K562 (cell line): Measurements from ENCODE around the gene UBE2I. TPM values are rescaled to one million over a fixed set of nuclear protein-coding genes. Genes with fewer than 3 reads are reported as not detected.
A peak's percentile ranks its signal among the peaks of the same experiment; 100 is the strongest.

ENCODE experiments used
- ATAC-seq: fragments of 200-7000 bp; cut with Tn5 transposase; 3 replicates; pipeline ENCODE4 v1.9.1; 2020; ENCODE audit warnings: moderate library complexity
- BruUV-seq: library from RNA; stranded (reverse); fragments of 400-500 nt; replicated peaks from 2 replicates; lab custom pipeline; 2021; lab: Mats Ljungman, UMichigan
- CTCF ChIA-PET: fragments of 300-600 bp; formaldehyde crosslinking; extraction: SDS; loops from one replicate; lab custom pipeline; 2021; ENCODE audit warnings: low intra/inter-chr PET ratio; lab: Yijun Ruan, JAX
- POLR2A ChIA-PET: fragments of 300-600, 350-650 bp; sonication (Branson Sonifier 250); formaldehyde crosslinking; extraction: SDS; loops from one replicate; lab custom pipeline; 2021; ENCODE audit warnings: antibody characterized with exemption, inconsistent platforms; lab: Yijun Ruan, JAX
- DNase-seq, 4 experiments: peaks; one replicate each; pipeline versions ENCODE4 v3.0.0 to v3.0.0-alpha.2; 2011 to 2018; ENCODE audit warnings: low spot score in 3 of 4, mixed read lengths in 3 of 4; ENCODE audit errors: extremely low read depth in 1 of 4
- FAIRE-seq: peaks from 2 replicates; lab custom pipeline; 2011; peaks lifted over from hg19 to GRCh38; lab: Jason Lieb, UNC
- H2AFZ ChIP-seq: 2 replicates; pipeline ENCODE4 v1.6.0; 2011; ENCODE audit warnings: low read depth, low read length, control low read depth, inconsistent platforms
- H3K27ac ChIP-seq: fragments of 200-600 bp; 3 replicates; pipeline ENCODE4 v1.8.0; 2011; ENCODE audit warnings: low read depth, mild to moderate bottlenecking, control low read depth, inconsistent platforms, low read length, moderate library complexity, mixed read lengths; ENCODE audit errors: extremely low read depth
- H3K27me3 ChIP-seq, 2 experiments: fragments of 300-600 bp in 1 of 2; 2 replicates in 1 of 2; 3 replicates in 1 of 2; pipeline versions ENCODE4 v1.6.0 to v1.8.0; 2011; ENCODE audit warnings: inconsistent platforms in 2 of 2, low read length in 2 of 2, mild to moderate bottlenecking in 1 of 2, mixed read lengths in 1 of 2, moderate library complexity in 1 of 2; ENCODE audit not compliant: control insufficient read depth in 2 of 2, insufficient read depth in 2 of 2
- H3K36me3 ChIP-seq: fragments of 300-600 bp; 3 replicates; pipeline ENCODE4 v1.8.0; 2011; ENCODE audit warnings: mild to moderate bottlenecking, low read length, inconsistent platforms; ENCODE audit not compliant: control insufficient read depth, insufficient read depth
- H3K4me1 ChIP-seq, 2 experiments: fragments of 200-600 bp in 1 of 2; replicated peaks in 1 of 2; 2 replicates in 1 of 2; 3 replicates in 1 of 2; pipeline versions ENCODE4 v1.5.1 to v1.8.0; 2011; ENCODE audit warnings: inconsistent platforms in 2 of 2, low read length in 2 of 2, mild to moderate bottlenecking in 1 of 2, mixed read lengths in 1 of 2, moderate library complexity in 1 of 2; ENCODE audit not compliant: control insufficient read depth in 2 of 2, insufficient read depth in 2 of 2
- H3K4me2 ChIP-seq: 2 replicates; pipeline ENCODE4 v1.6.1; 2011; ENCODE audit warnings: low read length, control low read depth, inconsistent platforms, mixed read lengths; ENCODE audit not compliant: insufficient read depth
- H3K4me3 ChIP-seq: fragments of 200-600 bp; sonication (generic), shearing (Covaris generic); 2 replicates; pipeline ENCODE4 v1.5.1; 2016; ENCODE audit warnings: control low read depth, inconsistent platforms
- H3K79me2 ChIP-seq: fragments of 200-600 bp; 3 replicates; pipeline ENCODE4 v1.8.0; 2011; ENCODE audit warnings: low read length, inconsistent platforms; ENCODE audit not compliant: control insufficient read depth, insufficient read depth
- H3K9ac ChIP-seq, 2 experiments: 2 replicates each; pipeline versions ENCODE4 v1.6.0 to v1.6.1; 2011; ENCODE audit warnings: low read depth in 2 of 2, low read length in 2 of 2, control low read depth in 1 of 2, inconsistent platforms in 1 of 2, mild to moderate bottlenecking in 1 of 2, mixed read lengths in 1 of 2; ENCODE audit not compliant: insufficient read depth in 1 of 2
- H3K9me1 ChIP-seq: one replicate; pipeline ENCODE4 v1.6.0; 2011; ENCODE audit warnings: inconsistent platforms, mild to moderate bottlenecking, low read length, moderate library complexity; ENCODE audit not compliant: control insufficient read depth, insufficient read depth
- H3K9me3 ChIP-seq: replicated peaks from 2 replicates; pipeline ENCODE4 v1.5.1; 2011; ENCODE audit warnings: low read depth, low read length, inconsistent platforms; ENCODE audit not compliant: control insufficient read depth, insufficient read depth
- H4K20me1 ChIP-seq: replicated peaks from 2 replicates; pipeline ENCODE4 v1.6.1; 2011; ENCODE audit warnings: low read length, inconsistent platforms, mixed read lengths; ENCODE audit not compliant: control insufficient read depth, insufficient read depth
- BRF1 ChIP-seq: IDR thresholded peaks from 3 replicates; pipeline ENCODE4 v1.6.1; 2011; ENCODE audit warnings: borderline replicate concordance, mild to moderate bottlenecking; ENCODE audit not compliant: insufficient read length; ENCODE audit errors: extremely low read depth
- CBX3 ChIP-seq, 2 experiments: IDR thresholded peaks; 1 replicate in 1 of 2; 2 replicates in 1 of 2; pipeline ENCODE4 v1.6.1; 2012; ENCODE audit warnings: inconsistent platforms in 2 of 2, low read length in 2 of 2, borderline replicate concordance in 1 of 2, control low read depth in 1 of 2
- EGR1 ChIP-seq: fragments of 450-650 bp; conservative IDR thresholded peaks from 2 replicates; pipeline ENCODE4 v1.6.1; 2017; ENCODE audit warnings: mild to moderate bottlenecking
- KLF1 ChIP-seq: fragments of 450-650 bp; IDR thresholded peaks from 2 replicates; pipeline ENCODE4 v1.6.1; 2016; ENCODE audit warnings: missing genetic modification characterization, missing compliant biosample characterization
- RAD21 ChIP-seq, 2 experiments: fragments of 250-450 bp in 1 of 2; fragments of 450-650 bp in 1 of 2; sonication (Bioruptor Pico) in 1 of 2; formaldehyde crosslinking in 1 of 2; IDR thresholded peaks in 1 of 2; conservative IDR thresholded peaks in 1 of 2; 2 replicates each; pipeline versions ENCODE4 v1.4.0 to v1.8.0; 2020 to 2022; ENCODE audit warnings: mild to moderate bottlenecking in 2 of 2, moderate library complexity in 1 of 2
- REST ChIP-seq, 2 experiments: fragments of 450-650 bp; formaldehyde crosslinking in 1 of 2; IDR thresholded peaks; 2 replicates each; pipeline versions ENCODE4 v1.4.0 to v1.6.1; 2014 to 2020; ENCODE audit warnings: mild to moderate bottlenecking in 2 of 2, borderline replicate concordance in 1 of 2, low read depth in 1 of 2
- STAG1 ChIP-seq: sonication (generic); formaldehyde crosslinking; IDR thresholded peaks from 2 replicates; pipeline ENCODE4 v1.5.0; 2020; ENCODE audit warnings: missing genetic modification reagents, borderline replicate concordance
- TCF15 ChIP-seq: fragments of 250-450 bp; sonication (Bioruptor Pico); IDR thresholded peaks from 2 replicates; pipeline ENCODE4 v1.8.0; 2022; ENCODE audit warnings: moderate library complexity, mild to moderate bottlenecking, inconsistent platforms
- TCF7 ChIP-seq: sonication (generic); IDR thresholded peaks from 2 replicates; pipeline ENCODE4 v1.6.1; 2016; ENCODE audit warnings: antibody characterized with exemption, borderline replicate concordance
- ZNF830 ChIP-seq: fragments of 250-450 bp; sonication (Bioruptor Pico); IDR thresholded peaks from 2 replicates; pipeline ENCODE4 v1.5.0; 2021; ENCODE audit warnings: mild to moderate bottlenecking
- WGBS: fragments of 100-300 bp; shearing (Covaris generic); methylation state at CpG from one replicate; pipeline ENCODE4 v1.1.6; 2016; ENCODE audit warnings: low coverage, mixed read lengths; ENCODE audit not compliant: insufficient coverage; ENCODE audit errors: missing lambda C conversion rate; 5-methylcytosine and 5-hydroxymethylcytosine counted together
- in situ Hi-C: fragments of 300-500 bp; cut with MboI; formaldehyde crosslinking; loops from 4 replicates; pipeline ENCODE4 v1.15.0; 2018; ENCODE audit warnings: inconsistent platforms, mixed read lengths
- intact Hi-C: fragments of 100-400 bp; cut with micrococcal nuclease; formaldehyde crosslinking; loops from 2 replicates; pipeline ENCODE4 v1.14.2; 2022
- polyA plus RNA-seq, 8 experiments: library from polyadenylated mRNA; depleted of rRNA in 4 of 8; stranded (reverse) in 5 of 8; unstranded in 3 of 8; fragments of >200 nt; fragmentation: Nextera tagmentation in 2 of 8; fragmentation: Illumina TruSeq in 1 of 8; extraction: Ambion mirVana in 2 of 8; extraction: Trizol in 1 of 8; gene quantifications; 2 replicates each; pipeline versions ENCODE4 v1.2.1 to v1.2.3, GENCODE V29; 2011 to 2014; ENCODE audit warnings: inconsistent platforms in 1 of 8, missing spikeins in 1 of 8
- total RNA-seq, 7 experiments: library from RNA; depleted of rRNA in 6 of 7; stranded (reverse); fragments of >200 nt in 6 of 7; fragmentation: Illumina TruSeq in 2 of 7; extraction: Trizol in 2 of 7; gene quantifications; 2 replicates each; pipeline versions ENCODE4 v1.2.1 to v1.2.3, GENCODE V29; 2011 to 2021; ENCODE audit warnings: low replicate concordance in 1 of 7

Gene UBE2I
- total and polyA plus RNA-seq, 9 of the 15 experiments (the other 6 are each of a cell fraction or from before 2014, with no cell fraction given), result 36.6 to 254 (median 104) TPM

GRCh38 chr16:1282324-1282973 is 27.0 kb upstream of the UBE2I start:
- 0 out of 2 replicates have a peak, but pooled peaks cover 3% of the 10 kb centered on the region for H4K20me1 ChIP-seq
- peaks cover 0 to 64% of the 10 kb centered on the region in 2 experiments; a peak in 3 of 5 replicates for H3K4me1 ChIP-seq
- peak overlapping the region in 1 of 2 experiments; percentile 28; a peak in 1 of 4 replicates for H3K9ac ChIP-seq
- DNase-seq, result peak; percentile 31 to 67 (median 50)
- H3K4me3 ChIP-seq, result no peak overlapping the region
- CTCF ChIA-PET, result no interaction called here
- in situ Hi-C loops, result no loop called here
- no peak overlapping the region for H3K27ac ChIP-seq
- H3K9me1 ChIP-seq, result no peaks in the 10 kb centered on the region
- BruUV-seq, result no TSS peak
- WGBS, result 18% methylated on average over 16 of the region's 17 CpGs
- intact Hi-C loops, result no loop called here
- no peak overlapping the region for H3K4me2 ChIP-seq
- no peak for FAIRE-seq
- ATAC-seq, result peak; percentile 42; the same call in 2 of the 3 replicates
- H3K9me3 ChIP-seq, result no peaks in the 10 kb centered on the region
- no peaks in the 10 kb centered on the region for H3K79me2 ChIP-seq
- H2AFZ ChIP-seq, result no peak overlapping the region
- H3K36me3 ChIP-seq, result no peaks in the 10 kb centered on the region
- POLR2A ChIA-PET, result no interaction called here
- peaks cover 38 to 76% of the 10 kb centered on the region in 2 experiments for H3K27me3 ChIP-seq
- TF ChIP-seq KLF1 (tag) (0 out of 2 replicates have a peak, but pooled peaks have one; percentile 21), BRF1 (no peak), STAG1 (CRISPR knock-in tag) (0 out of 2 replicates have a peak, but pooled peaks have one; percentile 22), RAD21 (CRISPR knock-in tag; conservative IDR thresholded peaks at IDR 0.05 in 1 of 2, IDR thresholded peaks at IDR 0.05 in 1 of 2) (peak in 1 of 2 experiments; percentile 35; a peak in 2 of 4 replicates), CBX3 (IDR thresholded peaks at IDR 0.05; ENCODE audit: borderline replicate concordance in 1 of 2, low read length in 2 of 2) (no peak), TCF15 (CRISPR knock-in tag) (no peak), REST (IDR thresholded peaks at IDR 0.05; ENCODE audit: borderline replicate concordance) (peak; percentile 41; the same call in 1 of the 2 replicates), REST (CRISPR knock-in tag; IDR thresholded peaks at IDR 0.05; ENCODE audit: low read depth) (no peak), ZNF830 (CRISPR knock-in tag) (no peak), TCF7 (no peak), EGR1 (peak; percentile 53)
